Stimulated activated CD4-positive, alpha-beta T cell treated with anti-CD3 and anti-CD28 coated beads, Interleukin-15, amount 100 ng/mL, for 1 hour (primary cell): Measurements from ENCODE around the gene UBR3.
"Not testable (repeated sequence)": the region's sequence is repeated elsewhere in the genome, so short reads cannot be mapped to it uniquely, and the experiment has no call there.

ENCODE experiments used
- DNase-seq, 2 donors: peaks; one replicate each; pipeline ENCODE4 v3.0.0-alpha.2; 2020; ENCODE audit warnings: low read depth in 1 of 2, low spot score in 1 of 2

The UBR3 gene

DNA sequence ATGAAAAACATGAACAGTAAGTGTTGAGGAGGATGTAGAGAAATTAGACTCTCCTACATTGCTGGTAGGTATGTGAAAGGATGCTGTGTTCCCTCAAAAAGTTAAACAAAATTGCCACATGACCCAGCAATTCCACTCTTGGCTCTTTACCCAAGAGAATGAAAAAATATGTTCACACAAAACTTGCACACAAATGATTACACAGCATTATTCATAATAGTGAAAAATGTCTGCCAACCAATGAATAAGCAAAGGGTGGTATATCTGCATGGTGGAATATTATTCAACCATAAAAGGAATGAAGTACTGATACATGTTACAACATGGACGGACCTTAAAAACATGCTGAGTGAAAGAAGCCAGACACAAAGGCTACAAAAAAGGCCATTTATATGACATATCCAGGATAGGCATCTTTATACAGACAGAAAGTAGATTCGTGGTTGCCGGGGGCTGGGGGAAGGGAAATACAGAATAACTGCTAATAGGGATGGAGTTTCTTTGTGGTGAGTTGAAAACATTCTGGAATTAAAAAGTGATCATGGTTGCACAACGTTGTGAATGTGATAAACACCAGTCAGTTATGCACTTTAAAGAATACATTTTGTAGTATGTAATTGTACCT, 265.3 kb downstream of the UBR3 start:
- no peak for DNase-seq

DNA sequence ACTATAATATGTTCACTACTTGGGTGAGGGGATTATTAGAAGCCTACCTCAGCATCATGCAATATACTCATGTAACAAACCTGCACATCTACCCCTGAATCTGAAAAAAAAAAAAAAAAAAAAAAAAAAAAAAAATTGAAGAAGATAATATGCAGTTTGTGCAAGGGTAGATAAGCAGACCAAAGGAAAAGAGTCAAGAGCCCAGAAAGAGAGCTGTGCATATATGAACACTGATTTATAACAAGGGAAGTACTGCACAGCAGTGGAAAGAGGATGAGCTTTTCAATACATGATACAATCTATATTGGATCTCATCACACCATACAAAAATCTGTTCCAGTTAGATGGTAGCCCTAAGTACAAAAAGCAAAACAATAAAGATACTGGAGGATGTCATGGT, 268.1 kb downstream of the UBR3 start:
- DNase-seq: no peak

DNA sequence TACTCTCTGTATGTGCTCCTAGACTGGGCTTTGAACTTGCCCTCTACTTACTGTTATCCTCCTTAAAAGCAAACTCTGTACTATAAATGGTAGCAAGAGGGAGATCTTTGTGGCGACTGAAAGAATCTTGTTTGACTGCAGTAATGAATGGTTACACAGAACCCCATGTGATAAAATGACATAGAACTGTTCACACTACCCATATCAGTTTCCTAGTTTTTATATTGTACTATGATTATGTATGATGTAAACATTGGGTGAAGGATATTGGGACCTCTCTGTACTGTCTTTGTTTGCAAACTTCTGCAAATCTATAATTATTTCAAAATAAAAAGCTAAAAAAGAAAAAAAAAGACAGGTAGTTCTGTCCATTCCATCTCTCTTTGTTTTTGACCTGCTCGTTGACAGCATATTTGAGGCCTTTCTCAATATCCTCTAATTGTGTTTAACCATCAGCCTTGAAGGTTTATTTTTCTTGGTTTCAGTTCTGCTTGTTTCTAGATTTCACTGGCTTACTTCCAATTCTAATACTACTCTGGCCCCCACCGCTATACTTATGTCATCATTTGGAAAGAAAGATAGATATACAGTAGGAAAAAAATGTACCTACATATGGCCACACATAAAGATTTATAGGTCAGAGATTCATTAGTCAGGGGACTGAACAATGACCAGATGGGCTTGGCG, 271.5 kb downstream of the UBR3 start:
- DNase-seq: no peak

DNA sequence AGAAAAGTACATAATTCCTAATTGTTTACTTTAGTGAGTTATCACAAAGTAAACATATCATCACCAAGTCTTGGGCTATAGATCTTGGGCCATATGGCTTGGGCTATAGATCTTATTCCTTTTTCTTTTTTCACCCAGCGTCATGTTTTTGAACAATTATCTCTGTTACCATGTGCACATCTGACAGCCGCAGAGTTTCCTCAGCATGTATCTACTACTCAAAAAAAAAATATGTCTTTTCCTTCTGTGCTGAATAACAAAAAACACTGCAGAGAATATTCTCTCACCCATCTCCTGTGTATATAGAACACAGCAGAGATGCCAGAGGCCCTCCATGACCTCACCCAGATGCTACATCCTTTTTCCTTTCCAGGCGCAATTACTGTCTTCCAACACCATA, 274.5 kb downstream of the UBR3 start:
- no peak for DNase-seq

DNA sequence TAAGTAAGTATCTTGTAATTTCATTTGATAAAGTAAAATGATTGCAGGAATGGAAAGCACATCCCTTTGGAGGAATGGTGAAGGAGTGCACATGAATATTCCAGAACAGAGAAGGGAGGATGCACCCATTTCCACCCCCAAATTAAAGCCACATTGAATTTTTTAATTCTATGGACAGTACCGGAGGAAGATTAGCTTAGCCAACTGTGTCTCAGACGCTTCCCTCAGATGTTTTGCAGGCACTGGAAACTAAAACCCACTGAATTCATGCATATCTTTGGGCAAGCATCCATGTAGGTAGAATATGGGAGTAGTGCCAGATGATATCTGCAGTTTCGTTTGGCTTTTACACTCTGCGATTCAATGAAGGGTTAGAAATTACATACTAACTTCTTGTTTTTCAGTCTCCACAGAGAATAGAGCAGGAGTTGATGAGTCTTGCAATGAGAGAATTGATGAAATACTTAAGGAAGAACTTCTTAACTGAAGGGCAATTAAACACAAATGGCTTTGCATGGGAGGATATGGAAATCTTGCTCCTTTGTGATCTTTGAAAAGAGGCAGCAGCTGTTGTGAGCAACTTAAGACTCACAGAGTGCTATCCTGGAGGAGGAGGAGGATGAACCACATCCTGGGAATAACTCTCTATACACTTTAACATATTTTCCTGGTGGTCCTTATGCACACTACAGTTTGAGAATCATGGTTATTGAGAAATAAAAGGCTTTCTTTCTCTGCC, 279.0 kb downstream of the UBR3 start:
- DNase-seq: no peak

DNA sequence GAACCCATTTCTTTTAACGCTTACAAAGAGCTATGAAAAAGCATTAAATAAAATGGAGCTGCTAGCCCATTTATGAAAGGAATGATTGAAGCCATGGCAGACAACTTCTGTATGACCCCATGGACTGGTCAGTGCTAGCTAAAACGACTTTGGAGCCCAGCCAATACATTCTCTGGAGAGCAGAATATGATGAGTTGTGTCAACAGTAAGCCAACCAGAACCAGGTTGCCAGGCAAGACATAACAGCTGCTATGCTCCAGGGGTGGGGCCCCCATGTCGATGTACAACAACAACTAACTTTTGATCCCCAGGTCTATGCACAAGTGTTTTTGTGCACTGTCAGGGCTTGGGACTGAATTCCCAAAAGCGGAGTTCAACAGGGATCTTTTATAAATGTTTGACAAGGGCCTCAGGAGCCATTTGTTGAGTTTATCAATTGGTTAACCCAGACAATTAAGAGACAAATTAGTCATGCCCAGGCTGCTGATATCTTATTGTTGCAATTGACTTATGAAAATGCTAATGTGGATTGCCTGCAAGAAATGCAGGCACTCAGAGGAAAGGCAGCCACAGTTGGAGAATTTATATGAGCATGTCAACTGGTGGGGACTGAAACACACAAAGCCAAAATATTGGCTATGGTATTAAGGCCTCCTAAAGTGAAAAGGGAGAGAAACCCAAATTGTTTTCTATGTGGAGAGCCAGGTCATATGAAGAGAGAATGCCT, 286.1 kb downstream of the UBR3 start:
- no peak for DNase-seq

DNA sequence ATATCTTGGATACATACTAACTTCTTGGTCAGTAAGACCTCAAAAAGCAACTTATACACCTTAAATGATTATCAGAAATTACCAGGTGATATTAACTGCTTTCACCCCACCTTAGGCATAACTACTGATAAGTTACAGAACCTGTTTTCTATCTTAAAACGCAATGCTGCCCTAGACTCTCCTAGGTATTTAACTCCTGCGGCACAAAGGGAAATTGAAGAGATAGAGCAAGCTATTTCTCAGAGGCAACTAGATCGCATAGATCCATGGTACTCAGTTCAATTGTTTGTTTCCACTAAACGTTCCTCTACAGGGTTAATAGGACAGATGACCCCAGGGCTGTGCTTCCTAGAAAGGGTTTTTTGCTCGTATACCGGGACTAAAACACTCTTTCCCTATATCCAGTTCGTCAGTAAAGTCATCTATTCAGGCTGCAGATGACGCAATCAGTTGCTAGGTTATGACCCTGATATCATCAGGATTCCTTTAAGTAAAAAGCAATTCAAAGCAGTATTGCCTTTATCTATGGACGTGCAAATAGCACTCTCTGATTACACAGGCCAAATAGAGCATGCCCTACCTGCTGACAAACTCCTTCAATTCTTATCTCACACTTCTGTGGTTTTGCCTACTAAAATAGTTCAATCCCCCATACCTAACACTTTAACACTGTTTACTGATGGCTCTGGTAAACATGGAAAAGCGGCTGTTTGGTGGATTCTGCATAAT, 288.4 kb downstream of the UBR3 start:
- no peak for DNase-seq

DNA sequence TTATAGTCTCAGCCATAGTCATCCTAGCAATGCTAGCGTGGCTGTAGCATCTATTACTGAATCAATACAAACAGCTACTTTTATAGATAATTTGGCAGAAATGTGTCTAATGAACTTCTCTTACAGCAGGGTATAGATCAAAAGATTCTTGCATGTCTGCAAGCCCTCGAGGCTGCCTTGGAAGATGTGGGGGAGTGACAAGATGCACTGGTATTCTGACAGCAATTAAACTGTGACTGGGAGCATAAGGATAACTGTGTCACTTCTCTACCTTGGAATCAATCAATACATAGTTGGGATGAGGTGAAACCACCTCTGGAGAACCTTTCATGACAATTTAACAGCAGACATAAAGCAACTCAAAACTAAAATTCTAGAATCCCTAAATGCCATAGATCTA, 291.4 kb downstream of the UBR3 start:
- no peak for DNase-seq

DNA sequence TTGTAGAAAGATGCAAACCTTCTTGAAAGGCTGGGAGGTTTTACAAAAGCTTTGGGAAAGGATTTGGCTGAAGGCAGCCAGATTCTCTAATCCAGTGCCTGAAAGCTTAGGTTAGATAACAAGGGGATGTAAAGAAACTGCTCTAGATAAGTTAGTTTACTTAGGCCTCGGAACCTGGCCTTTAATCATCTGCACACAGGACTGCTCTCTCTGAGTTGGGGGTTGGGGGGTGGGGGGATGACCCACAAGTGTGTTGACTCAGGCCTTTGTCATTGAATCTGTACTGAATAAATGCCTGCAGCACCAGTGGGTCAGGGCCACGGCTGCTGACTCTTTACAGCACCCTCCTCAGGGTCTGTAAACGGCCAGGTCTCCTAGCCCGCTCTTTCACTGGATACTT, 292.1 kb downstream of the UBR3 start:
- DNase-seq: not testable (repeated sequence)

DNA sequence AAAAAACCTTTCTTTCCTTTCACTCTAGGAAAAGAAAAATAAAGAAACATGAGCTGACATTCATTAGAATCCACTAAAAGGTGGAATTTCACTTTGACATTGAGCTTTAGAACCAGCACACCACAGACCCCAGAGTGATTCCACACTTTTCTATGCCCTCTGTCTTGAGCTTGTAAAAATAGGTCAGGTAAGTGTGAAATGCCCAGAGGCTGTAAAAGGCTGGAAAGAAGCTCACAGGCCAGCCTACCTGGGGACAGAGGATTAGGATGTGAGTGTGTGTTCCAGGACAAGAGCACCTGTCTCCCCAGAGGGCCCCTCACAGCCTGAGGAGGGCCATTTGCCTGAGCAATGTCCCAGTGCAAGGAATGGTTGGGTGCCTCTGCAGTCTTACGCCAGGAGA, 294.4 kb downstream of the UBR3 start:
- DNase-seq: no peak

DNA sequence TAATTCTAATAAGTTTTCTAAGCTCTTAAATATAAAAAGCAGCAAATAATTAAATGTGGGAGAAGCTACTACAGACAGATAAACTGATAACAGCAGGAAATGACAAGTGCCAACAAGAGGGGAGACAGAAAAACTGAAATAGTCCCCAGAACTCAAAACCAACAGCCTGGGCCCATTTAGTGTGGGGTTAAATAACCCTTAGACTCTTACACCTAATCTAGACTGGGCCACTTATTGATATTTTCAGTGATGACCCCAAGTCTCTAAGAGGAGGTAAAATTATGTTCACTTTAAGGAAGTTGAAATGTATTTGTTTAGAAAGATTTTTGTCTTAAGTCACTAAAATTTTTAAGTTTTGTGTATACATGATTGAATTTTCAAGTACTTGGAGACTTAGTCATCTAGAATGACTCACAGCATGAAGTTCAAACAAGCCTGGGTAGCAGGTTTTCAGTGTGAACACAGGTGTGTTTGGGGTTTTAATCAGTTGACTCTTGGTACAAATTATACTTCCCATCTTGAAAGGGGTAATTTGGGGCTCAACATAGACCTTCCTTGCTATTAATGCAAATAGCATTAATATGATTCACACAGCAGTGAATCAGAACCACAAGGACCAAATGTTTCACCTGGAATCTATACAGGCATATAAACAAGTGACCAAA, 295.8 kb downstream of the UBR3 start:
- no peak for DNase-seq

DNA sequence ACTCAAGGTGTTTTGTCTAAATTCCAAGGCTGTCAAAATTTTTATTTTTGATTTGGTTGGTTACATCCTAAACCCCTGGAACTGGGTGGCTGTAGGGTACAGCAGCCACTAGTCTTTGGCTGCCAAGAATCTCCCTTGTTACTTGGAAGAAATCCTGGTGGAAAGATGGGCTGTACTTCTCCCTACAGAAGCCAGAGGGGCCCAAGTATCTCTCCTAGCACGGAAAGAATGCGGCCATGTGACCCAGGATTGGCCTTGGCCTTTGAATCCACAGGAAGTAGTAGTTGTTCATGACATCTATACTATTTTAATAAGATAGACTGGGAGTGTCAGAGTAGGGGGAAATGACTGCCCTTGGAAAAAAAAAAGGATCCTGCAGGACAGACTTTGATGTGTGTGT, 296.3 kb downstream of the UBR3 start:
- DNase-seq: no peak

DNA sequence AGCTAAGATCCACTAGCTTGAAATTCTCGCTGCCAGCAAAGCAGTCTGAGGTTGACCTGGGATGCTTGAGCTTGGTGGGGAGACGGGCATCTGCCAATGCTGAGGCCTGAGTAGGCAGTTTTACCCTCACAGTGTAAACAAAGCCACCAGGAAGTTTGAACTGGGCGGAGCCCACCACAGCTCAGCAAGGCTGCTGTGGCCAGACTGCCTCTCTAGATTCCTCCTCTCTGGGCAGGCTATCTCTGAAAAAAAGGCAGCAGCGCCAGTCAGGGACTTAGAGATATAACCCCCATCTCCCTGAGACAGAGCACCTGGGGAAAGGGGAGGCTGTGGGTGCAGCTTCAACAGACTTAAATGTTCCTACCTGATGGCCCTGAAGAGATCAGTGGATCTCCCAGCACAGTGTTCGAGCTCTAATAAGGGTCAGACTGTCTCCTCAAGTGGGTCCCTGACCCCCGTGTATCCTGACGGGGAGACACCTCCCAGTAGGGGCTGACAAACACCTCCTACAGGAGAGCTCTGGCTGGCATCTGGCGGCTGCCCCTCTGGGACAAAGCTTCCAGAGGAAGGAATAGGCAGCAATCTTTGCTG, 299.0 kb downstream of the UBR3 start:
- not testable (repeated sequence) for DNase-seq
